ENCODE measurements around the gene ADCYAP1. TPM values are rescaled to one million over a fixed set of nuclear protein-coding genes. Genes with fewer than 3 reads are reported as not detected.

ADCYAP1 gene
- total RNA-seq, 1 experiment from 2014 or later, result not detected

GRCh38 chr18:896315-896714, 8.4 kb upstream of the ADCYAP1 start:
- no CpG with 5 or more reads among the region's 1 CpG for WGBS (ENCODE audit: extremely low coverage, insufficient read length, low lambda C conversion rate)
- no peak overlapping the region for H4K8ac ChIP-seq (replicated peaks; ENCODE audit: insufficient read length, low read depth, low read length)
- no peak overlapping the region for H2BK12ac ChIP-seq (ENCODE audit: insufficient read length, low read depth, low read length)
- H3K27me3 ChIP-seq (ENCODE audit: insufficient read depth, low read length), result no peaks in the 10 kb centered on the region; the same call in 1 of the 2 replicates
- Mint-ChIP-seq H3K4me3 (no peak overlapping the region), H3K27me3 (ENCODE audit: low read depth) (peaks cover 43% of the 10 kb centered on the region), H3K36me3 (ENCODE audit: insufficient read depth in 1 of 3, low read depth in 3 of 3) (no peaks in the 10 kb centered on the region), H3K9me3 (no peaks in the 10 kb centered on the region), H3K27ac (no peak overlapping the region), H3K4me1 (peaks cover 7 to 12% of the 10 kb centered on the region in 2 experiments)
- H3K18ac ChIP-seq (ENCODE audit: insufficient read length, low read depth, low read length), result no peak overlapping the region
- H2BK20ac ChIP-seq (ENCODE audit: low read depth, low read length, poor library complexity, severe bottlenecking), result no peak overlapping the region
- TF ChIP-seq CTCF (conservative IDR thresholded peaks at IDR 0.05), result no peak
- H3T11ph ChIP-seq (ENCODE audit: low read length), result no peak overlapping the region
- H4K20me1 ChIP-seq (ENCODE audit: control insufficient read depth, insufficient read depth, insufficient read length), result no peaks in the 10 kb centered on the region
- no peak overlapping the region for H3K4me2 ChIP-seq (ENCODE audit: insufficient read depth, insufficient read length, low read length)
- H2BK5ac ChIP-seq (ENCODE audit: insufficient read length, low read length), result no peak overlapping the region
- no peak overlapping the region for H3K56ac ChIP-seq (ENCODE audit: insufficient read length, low read depth, low read length)
- H4K5ac ChIP-seq (ENCODE audit: insufficient read length, low read depth, low read length), result no peak overlapping the region
- H3K23ac ChIP-seq (ENCODE audit: insufficient read length, low read depth, low read length), result no peak overlapping the region
- no peak overlapping the region for H2AK5ac ChIP-seq (ENCODE audit: insufficient read length, low read length)
- H3K27ac ChIP-seq (ENCODE audit: insufficient read length, low read depth, low read length), result no peak overlapping the region
- peaks cover 4% of the 10 kb centered on the region; the same call in 1 of the 2 replicates for H3K4me1 ChIP-seq (ENCODE audit: insufficient read depth, low read length)
- H2AFZ ChIP-seq (ENCODE audit: low read length), result no peak overlapping the region
- H2BK120ac ChIP-seq (ENCODE audit: low read depth, low read length, poor library complexity, severe bottlenecking), result no peak overlapping the region
- no peak overlapping the region for H4K91ac ChIP-seq (ENCODE audit: insufficient read length, low read depth, low read length)
- no peaks in the 10 kb centered on the region for H3K79me1 ChIP-seq (ENCODE audit: insufficient read depth, low read depth, low read length, poor library complexity, severe bottlenecking)
- no peak overlapping the region for H3K14ac ChIP-seq (ENCODE audit: insufficient read depth, low read length)
- H3K79me2 ChIP-seq (ENCODE audit: insufficient read depth, low read length), result no peaks in the 10 kb centered on the region
- no peaks in the 10 kb centered on the region for H3K9me3 ChIP-seq (ENCODE audit: control insufficient read depth, low read depth, low read length)
- H3K4ac ChIP-seq (ENCODE audit: low read depth, low read length), result no peak overlapping the region
- no peak overlapping the region for H2BK15ac ChIP-seq (ENCODE audit: low read depth, low read length)
- H3K23me2 ChIP-seq (ENCODE audit: insufficient read length, low read depth, low read length, poor library complexity, severe bottlenecking), result no peaks in the 10 kb centered on the region
- no peak overlapping the region for H3K9ac ChIP-seq (ENCODE audit: extremely low read depth, insufficient read length, low read length)
- DNase-seq, result no peak
